NCI-H510A treated with DMSO at 0.1 percent for 48 hours (cell line): ENCODE measurements around the gene HBG2.
"Not testable (repeated sequence)": the region's sequence is repeated elsewhere in the genome, so short reads cannot be mapped to it uniquely, and the experiment has no call there.

ENCODE experiments used
- DNase-seq: peaks from one replicate; lab custom pipeline; 2025; lab: John Stamatoyannopoulos, UW

Gene HBG2

GRCh38 chr11:5254646-5255413 is at the start of gene HBG2:
HBG2 (minus strand) TSS chr11:5254781; CDS start chr11:5254728, 53 bp downstream.
- not testable (repeated sequence) for DNase-seq

- DNase-seq, result no peak
These were observed 49.5 kb upstream of the HBG2 start for GRCh38 chr11:5304046-5304445.

- no peak for DNase-seq
These were observed 49.0 kb upstream of the HBG2 start for GRCh38 chr11:5303626-5304025.

- DNase-seq, result no peak
These were observed 47.3 kb upstream of the HBG2 start, which contains the start of gene OR51B4 for GRCh38 chr11:5301846-5302245. OR51B4 (minus strand) TSS chr11:5301946; CDS start chr11:5301946, 0 bp downstream.

- DNase-seq, result no peak
These were observed 45.7 kb upstream of the HBG2 start for GRCh38 chr11:5300251-5300650.

DNA sequence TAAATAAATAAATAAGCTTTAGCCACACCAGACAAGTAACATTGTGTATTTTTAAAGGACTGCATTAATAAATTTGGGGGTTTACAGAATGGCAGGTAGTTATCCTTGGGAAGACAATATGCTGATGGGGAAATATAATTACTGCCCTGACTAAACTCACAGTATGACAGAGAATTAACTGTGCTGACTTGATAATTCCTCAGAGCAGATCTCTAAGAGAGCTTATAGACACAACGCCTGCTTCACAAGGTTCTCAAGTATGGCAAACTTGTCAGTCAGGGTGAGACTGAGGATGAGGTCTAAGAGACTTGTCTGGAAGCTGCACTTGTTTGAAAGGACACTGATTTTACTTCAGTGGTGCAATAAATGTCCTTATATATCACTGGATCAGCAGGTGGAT is 43.9 kb upstream of the HBG2 start:
- DNase-seq, result no peak

GRCh38 chr11:5297721-5298323 is 43.2 kb upstream of the HBG2 start:
- DNase-seq, result no peak

DNA sequence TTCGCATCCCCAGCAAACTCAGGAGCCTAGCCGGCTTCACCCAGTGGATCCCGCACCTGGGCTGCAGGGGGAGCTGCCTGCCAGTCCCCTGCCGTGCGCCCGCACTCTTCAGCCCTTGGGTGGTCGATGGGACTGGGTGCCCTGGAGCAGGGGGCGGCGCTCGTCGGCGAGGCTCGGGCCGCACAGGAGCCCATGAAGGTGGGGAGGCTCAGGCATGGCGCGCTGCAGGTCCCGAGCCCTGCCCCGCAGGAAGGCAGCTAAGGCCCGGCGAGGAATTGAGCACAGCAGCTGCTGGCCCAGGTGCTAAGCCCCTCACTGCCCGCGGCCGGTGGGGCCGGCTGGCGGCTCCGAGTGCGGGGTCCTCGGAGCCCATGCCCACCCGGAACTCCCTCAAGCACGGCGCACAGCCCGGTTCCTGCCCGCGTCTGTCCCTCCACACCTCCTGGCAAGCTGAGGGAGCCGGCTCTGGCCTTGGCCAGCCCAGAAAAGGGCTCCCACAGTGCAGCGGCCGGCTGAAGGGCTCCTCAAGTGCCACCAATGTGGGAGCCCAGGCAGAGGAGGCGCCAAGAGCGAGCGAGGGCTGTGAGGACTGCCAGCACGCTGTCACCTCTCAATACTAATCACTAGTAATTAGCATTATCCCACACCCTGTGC is 39.9 kb upstream of the HBG2 start:
- DNase-seq, result not testable (repeated sequence)

GRCh38 chr11:5293028-5293427 is 38.4 kb upstream of the HBG2 start:
- no peak for DNase-seq

GRCh38 chr11:5291207-5291838 is 36.7 kb upstream of the HBG2 start:
- peak; percentile 18 for DNase-seq

DNA sequence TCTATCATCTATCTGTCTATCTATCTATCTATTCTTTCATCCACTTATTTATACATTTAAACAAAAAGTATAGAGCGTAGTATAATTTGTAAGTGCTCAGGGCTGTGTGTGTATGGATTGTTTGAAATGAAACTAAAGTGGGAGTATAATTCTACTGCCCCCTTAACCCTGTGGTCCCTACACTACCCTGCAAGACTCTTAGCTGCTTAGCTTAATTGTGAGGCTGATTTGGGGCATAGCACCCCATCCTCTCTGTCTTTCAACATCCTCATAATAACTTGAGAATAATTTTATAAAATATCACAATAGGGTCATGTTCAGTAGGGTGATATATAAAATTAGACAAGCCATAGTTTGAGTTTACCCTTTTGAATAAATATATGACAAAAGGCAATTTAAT is 35.5 kb upstream of the HBG2 start:
- no peak for DNase-seq

DNA sequence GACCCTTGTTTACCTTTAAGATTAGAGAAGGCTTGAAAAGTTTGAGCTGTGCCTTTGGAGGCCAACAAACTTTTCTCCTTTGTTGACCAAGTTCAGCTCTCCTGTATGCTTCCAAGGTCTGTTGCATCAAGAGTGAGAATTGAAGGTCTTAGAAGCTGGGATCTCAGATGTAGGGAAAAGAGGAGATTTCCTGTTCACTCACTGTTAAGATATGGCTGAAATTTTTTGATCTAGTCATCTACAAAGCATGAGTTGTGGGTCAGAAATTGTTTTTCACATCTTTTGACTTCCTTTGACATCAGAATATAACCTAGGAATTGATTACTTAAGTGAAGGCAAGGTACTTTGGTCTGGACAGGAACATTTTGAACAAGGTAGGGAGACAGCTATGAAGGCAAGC is 35.1 kb upstream of the HBG2 start:
- no peak for DNase-seq

GRCh38 chr11:5288906-5289550 is 34.4 kb upstream of the HBG2 start:
- no peak for DNase-seq

DNA sequence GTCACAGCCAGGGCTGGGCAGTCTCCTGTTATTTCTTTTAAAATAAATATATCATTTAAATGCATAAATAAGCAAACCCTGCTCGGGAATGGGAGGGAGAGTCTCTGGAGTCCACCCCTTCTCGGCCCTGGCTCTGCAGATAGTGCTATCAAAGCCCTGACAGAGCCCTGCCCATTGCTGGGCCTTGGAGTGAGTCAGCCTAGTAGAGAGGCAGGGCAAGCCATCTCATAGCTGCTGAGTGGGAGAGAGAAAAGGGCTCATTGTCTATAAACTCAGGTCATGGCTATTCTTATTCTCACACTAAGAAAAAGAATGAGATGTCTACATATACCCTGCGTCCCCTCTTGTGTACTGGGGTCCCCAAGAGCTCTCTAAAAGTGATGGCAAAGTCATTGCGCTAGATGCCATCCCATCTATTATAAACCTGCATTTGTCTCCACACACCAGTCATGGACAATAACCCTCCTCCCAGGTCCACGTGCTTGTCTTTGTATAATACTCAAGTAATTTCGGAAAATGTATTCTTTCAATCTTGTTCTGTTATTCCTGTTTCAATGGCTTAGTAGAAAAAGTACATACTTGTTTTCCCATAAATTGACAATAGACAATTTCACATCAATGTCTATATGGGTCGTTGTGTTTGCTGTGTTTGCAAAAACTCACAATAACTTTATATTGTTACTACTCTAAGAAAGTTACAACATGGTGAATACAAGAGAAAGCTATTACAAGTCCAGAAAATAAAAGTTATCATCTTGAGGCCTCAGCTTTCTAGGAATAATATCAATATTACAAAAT is 33.7 kb upstream of the HBG2 start:
- DNase-seq, result no peak

DNA sequence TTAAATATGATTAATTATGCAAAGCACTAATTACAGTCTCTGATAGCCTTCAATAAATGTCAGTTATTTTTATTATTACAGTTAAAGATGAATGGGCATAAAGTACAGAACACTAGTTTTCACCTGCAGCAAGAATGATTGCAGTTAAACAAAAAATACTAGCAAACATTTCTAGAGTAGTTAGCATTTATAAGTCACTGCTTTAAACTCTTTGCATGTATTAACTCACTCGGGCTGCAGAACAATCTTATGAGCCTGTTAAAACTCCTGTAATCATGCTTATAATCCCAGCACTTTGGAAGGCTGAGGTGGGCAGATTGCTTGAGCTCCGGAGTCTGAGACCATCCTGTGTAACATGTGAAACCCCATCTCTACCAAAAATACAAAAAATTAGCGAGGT is 32.3 kb upstream of the HBG2 start:
- DNase-seq, result no peak

- DNase-seq, result no peak
These were observed 31.8 kb upstream of the HBG2 start for GRCh38 chr11:5286351-5286750.

DNA sequence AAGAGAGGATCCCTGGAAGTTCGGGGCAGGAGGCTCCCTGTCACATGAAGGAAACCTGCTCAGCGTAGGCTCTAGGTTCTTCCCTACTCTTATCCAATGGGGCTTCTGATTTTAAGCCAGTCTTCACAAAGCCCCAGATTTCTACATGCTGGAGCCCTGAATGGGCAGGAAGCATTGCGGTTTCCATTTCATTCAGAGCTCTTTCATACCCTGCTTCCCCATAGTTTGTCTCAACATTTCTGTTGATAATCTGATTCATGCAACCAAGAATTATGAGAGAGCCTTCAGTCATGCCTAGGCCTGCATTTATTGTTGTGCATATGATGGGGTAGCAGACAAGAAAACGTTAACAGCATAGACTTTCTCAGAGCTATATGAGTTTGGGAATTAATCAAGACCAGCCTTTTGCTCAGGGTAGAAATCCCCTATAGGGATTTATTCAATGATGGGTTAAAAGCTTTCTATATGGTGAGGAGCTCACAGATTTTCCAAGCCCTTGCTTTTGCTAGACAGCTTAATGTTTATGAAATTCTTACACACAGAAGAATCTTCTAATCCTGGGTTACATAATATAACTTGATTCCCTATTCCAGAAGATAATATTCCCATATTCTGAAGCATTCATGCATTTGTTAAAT is 31.2 kb upstream of the HBG2 start:
- DNase-seq, result no peak

DNA sequence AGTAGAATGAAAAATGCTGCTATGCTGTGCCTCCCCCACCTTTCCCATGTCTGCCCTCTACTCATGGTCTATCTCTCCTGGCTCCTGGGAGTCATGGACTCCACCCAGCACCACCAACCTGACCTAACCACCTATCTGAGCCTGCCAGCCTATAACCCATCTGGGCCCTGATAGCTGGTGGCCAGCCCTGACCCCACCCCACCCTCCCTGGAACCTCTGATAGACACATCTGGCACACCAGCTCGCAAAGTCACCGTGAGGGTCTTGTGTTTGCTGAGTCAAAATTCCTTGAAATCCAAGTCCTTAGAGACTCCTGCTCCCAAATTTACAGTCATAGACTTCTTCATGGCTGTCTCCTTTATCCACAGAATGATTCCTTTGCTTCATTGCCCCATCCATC is 30.1 kb upstream of the HBG2 start:
- no peak for DNase-seq

- no peak for DNase-seq
These were observed 29.3 kb upstream of the HBG2 start for GRCh38 chr11:5283882-5284281.

DNA sequence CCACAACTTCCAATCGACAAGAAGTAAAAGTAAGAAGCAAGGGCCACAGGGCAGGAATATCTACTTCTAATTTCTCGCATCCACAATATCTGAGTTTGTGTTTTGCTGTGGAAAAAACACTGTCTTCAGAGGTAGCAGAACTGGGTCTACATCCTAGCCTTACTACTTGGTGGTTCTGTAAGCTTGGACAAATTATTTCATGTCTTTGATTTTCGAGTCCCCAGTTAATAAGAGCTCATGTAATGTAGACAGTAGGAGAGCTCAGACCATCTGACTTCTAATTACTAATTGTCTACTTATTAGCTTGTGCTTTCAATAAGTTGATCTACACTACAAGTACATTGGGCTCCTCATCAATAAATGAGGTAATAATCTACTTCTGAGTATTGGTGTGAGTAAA is 28.5 kb upstream of the HBG2 start:
- DNase-seq, result no peak

- no peak for DNase-seq
These were observed 28.0 kb upstream of the HBG2 start for GRCh38 chr11:5282628-5283027.
